Activated naive CD4-positive, alpha-beta T cell treated with anti-CD3 and anti-CD28 coated beads, Interleukin-2, amount 50 U/mL, for 72 hours (primary cell): ENCODE measurements around the gene LDLRAD3. TPM values are rescaled to one million over a fixed set of nuclear protein-coding genes. Genes with fewer than 3 reads are reported as not detected.
A peak's percentile ranks its signal among the peaks of the same experiment; 100 is the strongest.

Source experiments
- ATAC-seq, 2 donors: fragments of 150-1000 bp; cut with Tn5 transposase; 2 replicates each; pipeline ENCODE4 v1.10.0; 2021; ENCODE audit warnings: mild to moderate bottlenecking in 2 of 2, moderate library complexity in 2 of 2
- DNase-seq, 2 donors: peaks; one replicate each; pipeline ENCODE4 v3.0.0; 2021 to 2022; ENCODE audit warnings: low spot score in 2 of 2
- H3K27ac Mint-ChIP-seq, 2 donors: one replicate each; pipeline ENCODE4 v1.8.0; 2022; ENCODE audit warnings: mild to moderate bottlenecking in 2 of 2, mixed read lengths in 2 of 2
- H3K36me3 Mint-ChIP-seq, 2 donors: one replicate each; pipeline ENCODE4 v1.8.0; 2022; ENCODE audit warnings: mixed read lengths in 2 of 2
- H3K9me3 Mint-ChIP-seq, 2 donors: one replicate each; pipeline ENCODE4 v1.8.0; 2022; ENCODE audit warnings: mixed read lengths in 2 of 2
- total RNA-seq, 2 donors: library from RNA; stranded (reverse); gene quantifications; one replicate each; pipeline ENCODE4 v1.2.3, GENCODE V29; 2022

Gene LDLRAD3
- total RNA-seq, 2 donors from 2014 or later: 0.27 to 0.82 TPM

DNA sequence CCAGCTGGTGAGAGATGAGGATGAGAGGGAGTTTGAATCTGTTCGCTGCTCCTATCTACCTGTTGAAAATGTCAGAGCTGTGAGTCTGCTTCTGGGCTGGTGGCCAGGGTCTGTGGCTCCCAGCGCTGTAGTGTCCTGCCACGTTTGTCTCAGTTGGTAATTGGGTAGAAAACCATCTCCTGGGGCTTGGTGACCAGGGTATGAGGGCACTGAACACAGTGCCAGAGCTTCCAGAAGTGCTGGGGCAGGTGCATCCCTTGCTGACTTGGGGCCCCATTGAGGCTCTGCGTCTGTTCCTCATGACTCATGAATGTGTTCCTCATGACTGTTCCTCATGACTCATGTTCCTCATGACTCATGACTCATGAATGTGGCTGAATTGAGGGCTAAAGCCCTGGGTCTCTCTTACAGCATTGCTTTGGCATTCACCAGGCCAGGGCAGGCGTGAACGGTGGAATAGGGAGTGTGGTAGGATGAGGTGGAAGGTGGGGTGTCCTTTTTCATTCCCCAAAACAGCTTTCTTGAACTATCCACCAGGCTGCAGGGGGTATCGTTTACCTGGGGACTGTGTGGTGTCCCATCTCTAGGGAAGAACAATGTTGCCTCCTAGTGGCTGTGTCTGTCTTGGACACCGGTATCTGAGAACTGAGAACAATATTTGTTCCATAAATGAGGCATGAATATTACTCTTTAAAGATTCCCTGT, 205.8 kb downstream of the LDLRAD3 start:
- Mint-ChIP-seq H3K36me3 (no peaks in the 10 kb centered on the region), H3K9me3 (peaks cover 0 to 4% of the 10 kb centered on the region in 2 donors), H3K27ac (peak overlapping the region in 1 of 2 donors; percentile 1)
- ATAC-seq (peak; percentile 98 to 100), DNase-seq (peak; percentile 47 to 56)

DNA sequence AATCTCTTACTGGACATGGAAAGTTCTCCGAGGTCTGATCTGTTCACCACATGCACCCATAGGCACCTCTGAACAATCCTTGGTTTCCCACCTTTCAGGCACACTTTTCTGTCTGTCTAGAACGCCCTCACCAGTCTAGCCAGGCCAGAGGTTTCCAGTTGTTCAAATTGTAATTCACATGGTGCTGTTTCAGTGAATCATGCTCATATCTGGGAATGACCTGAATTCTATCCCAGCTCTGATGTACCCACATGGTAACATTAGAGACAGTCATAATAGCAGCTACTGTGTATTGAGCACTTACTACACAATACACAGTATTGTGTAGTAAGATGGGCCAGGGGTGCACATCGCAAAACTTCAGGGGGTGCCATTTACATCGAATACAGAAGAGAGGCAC, 207.1 kb downstream of the LDLRAD3 start:
- Mint-ChIP-seq H3K9me3 (peaks cover 0 to 4% of the 10 kb centered on the region in 2 donors), H3K36me3 (no peaks in the 10 kb centered on the region), H3K27ac (no peak overlapping the region)
- DNase-seq: no peak
- no peak for ATAC-seq

DNA sequence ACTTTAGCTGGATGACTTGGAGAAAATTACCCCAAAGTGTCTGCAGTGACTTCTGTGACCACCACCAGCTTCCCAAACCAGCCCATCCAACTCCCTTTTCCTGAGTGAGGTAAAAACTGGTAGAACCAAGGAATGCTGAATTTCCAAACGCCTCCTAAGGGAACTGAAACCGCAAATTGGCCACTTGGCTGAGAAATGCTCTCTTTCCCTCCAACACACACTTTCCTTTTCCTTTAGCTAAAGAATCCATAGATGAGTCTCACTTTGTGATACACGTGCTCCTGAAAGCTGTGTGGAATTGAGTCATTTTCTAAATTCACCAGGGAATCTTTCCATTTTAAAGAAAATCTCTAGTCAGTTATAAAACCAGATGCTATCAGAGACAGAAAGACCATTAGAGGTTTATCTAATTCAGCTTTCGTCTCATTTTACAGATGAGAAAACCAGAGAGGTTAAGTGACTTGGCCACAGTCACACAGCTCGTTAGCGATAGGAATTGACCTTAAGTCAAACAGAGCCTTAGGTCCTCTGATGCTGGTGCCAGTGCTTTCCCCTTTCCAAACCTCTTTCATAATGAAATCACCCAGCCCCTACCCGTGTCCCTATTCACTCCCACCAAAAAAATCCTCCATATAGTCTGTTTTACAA, 208.2 kb downstream of the LDLRAD3 start:
- Mint-ChIP-seq H3K36me3 (no peaks in the 10 kb centered on the region), H3K27ac (no peak overlapping the region), H3K9me3 (peaks cover 0 to 4% of the 10 kb centered on the region in 2 donors)
- no peak for ATAC-seq
- DNase-seq: no peak

DNA sequence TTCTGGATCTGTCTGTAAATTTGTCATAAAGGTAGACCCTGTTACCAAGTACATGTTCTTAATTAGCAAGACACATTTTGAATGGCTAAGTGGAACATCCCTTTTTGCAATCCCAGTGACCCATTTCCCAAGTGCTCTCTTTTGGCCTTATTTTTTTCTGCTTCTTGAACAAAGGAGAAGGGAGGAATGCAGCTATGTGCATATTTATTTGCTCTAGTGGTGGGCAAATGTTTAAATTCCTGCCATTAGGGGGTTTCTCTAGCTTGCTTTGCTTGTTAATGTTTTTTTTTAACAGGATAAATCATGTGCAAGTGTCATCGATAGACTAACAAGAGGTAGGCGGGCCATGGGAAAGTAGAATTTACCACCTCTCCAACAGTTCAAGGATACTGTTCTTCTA, 209.7 kb downstream of the LDLRAD3 start:
- DNase-seq (no peak), ATAC-seq (no peak)
- H3K9me3 Mint-ChIP-seq: peaks cover 0 to 4% of the 10 kb centered on the region in 2 donors
- H3K36me3 Mint-ChIP-seq: no peaks in the 10 kb centered on the region
- no peak overlapping the region for H3K27ac Mint-ChIP-seq

DNA sequence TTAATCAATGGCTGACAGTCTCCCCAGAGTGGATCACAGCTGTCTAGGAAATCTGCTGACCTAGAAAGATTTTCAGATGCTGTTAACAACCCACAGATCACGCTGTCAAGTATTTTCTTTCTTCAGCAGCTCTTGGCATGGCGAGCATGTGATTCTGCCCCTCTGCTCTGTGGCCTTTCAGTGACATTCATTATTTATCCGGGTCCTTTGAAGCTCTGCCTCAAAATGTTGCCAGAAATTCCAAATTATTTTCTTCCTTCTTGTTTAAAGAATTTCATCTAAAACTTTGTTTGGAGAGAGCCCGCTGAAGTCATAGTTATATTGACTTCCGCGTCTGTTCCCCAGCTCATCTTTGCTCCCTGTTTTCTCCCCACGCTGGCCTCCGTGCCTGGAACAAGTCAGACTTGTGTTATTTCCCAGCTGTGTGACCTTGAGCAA, 211.3 kb downstream of the LDLRAD3 start:
- ATAC-seq (no peak), DNase-seq (no peak)
- no peak overlapping the region for H3K27ac Mint-ChIP-seq
- no peaks in the 10 kb centered on the region for H3K36me3 Mint-ChIP-seq
- peaks cover 0 to 4% of the 10 kb centered on the region in 2 donors for H3K9me3 Mint-ChIP-seq

DNA sequence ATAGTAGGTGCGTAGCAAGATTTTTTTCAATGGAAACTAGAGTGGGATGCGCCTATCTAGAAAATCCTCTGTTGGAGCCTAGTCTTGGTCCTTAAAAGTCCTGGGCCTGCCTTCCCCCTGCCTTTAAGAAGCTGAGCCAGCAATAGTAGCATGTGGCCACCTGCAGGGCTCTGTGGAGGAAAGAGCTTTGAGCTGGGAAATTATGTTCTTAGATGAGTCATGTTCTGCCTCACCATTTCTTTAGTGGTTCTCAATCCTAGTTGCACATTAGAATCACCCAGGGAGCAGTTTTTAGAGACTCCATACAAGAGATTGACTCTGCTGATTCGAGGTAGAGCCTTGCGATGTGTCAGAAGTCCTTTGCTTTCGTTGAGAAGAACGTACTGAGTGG, 211.9 kb downstream of the LDLRAD3 start:
- H3K36me3 Mint-ChIP-seq: no peaks in the 10 kb centered on the region
- no peak for ATAC-seq
- H3K9me3 Mint-ChIP-seq: peaks cover 0 to 4% of the 10 kb centered on the region in 2 donors
- H3K27ac Mint-ChIP-seq: no peak overlapping the region
- no peak for DNase-seq

DNA sequence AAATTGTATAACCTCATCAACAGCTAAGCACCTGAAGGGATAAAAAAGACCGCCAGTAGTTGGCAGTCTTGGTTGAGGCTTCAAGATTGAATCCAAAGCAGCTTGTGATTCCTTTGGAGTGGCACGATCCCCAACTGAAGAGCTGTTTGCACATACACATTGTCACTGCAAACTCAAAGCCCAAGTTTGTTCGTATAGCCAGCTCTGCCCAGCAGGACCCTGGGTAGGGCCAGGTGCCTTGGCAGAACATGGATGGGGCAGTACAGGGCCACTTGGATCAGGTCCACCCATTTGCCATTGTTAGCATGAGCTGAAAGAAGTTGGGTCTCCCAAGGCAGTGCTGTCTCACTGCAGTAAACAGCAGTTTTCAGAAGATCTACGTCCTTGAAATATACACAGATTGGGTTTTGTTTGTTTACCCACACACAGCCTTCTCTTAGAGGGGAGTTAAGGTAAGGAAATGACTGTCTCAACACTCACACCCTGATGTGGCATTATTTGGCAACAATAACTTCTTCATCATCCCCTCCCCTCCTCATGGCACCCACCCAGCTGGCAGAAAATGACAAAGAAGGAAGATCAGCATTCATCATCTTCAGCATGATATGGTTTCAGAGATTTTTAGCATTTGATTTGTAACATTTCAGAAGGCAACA, 212.4 kb downstream of the LDLRAD3 start:
- DNase-seq (no peak), ATAC-seq (no peak)
- Mint-ChIP-seq H3K9me3 (peaks cover 0 to 4% of the 10 kb centered on the region in 2 donors), H3K27ac (no peak overlapping the region), H3K36me3 (no peaks in the 10 kb centered on the region)

DNA sequence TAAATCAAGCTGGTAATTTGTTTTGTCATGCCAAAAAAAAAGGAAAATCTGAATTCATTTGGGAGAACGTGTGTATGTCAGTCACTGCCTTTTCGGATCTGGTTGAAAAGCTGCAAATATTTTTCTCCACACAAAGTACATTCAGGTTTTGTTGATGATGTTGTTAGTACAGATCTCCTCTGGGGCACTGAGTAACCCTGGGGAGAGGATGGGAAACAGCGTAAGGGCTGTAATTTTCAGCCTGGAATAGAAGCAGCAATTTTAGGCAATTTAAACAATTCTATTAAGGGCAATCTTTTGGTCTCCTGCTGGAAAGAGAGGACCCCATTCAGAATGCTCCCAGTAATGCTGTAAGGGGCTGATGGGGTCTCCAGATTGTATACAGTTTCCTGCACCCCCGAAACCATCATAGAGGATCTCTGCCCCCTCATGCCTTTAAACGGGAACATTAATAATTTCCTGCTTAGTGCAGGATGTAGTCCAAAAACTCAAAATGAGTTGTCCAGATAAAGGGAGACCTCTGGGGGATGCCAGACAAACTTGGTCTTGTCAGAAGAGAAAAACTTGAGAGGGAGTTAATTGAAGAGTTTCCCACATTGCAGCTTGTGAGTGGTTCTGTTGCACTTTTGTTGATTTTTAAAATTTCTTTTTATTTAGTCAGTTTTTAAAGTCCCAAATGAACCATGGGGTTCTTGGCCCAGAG, 213.1 kb downstream of the LDLRAD3 start:
- ATAC-seq: no peak
- Mint-ChIP-seq H3K36me3 (no peaks in the 10 kb centered on the region), H3K27ac (no peak overlapping the region), H3K9me3 (no peaks in the 10 kb centered on the region)
- no peak for DNase-seq

DNA sequence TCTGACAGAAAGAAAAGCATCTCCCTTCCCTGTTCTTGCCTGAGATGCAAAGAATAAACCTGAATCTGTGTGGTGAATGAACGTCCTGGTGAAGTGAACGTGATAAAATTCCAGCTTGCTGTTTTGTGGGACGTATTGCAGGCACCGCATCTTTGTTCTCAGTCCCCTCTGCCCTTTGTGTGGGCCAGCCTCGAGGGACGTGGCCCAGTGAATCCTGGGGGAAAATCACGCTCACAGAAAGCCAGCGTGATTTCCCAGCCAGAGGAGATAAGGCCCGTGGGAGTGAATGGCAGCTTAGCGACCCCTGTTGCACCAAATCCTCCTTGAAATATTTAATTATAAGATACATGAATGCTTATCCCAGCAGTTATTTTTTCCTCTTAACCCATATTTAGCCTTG, 216.2 kb downstream of the LDLRAD3 start:
- ATAC-seq (no peak), DNase-seq (no peak)
- no peak overlapping the region for H3K27ac Mint-ChIP-seq
- no peaks in the 10 kb centered on the region for H3K36me3 Mint-ChIP-seq
- no peaks in the 10 kb centered on the region for H3K9me3 Mint-ChIP-seq

DNA sequence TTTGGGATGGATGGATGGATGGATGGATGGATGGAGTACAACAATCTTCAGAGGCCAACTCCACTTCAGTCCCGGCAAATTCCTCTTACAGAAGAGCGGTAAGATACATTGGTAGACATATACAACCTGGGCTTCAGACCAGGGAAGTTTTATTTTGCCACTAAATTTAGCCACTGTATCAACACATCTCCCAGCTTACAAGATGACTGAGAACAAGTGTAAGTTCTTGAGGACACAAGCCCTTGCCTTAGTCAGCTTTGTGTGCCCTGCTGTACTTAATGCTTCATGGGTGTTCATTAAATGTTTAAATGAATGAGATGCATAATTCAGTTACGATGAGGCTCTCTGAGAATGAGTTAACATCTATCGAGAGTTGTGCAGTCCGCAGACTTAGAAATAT, 217.7 kb downstream of the LDLRAD3 start:
- ATAC-seq: no peak
- H3K9me3 Mint-ChIP-seq: no peaks in the 10 kb centered on the region
- no peak overlapping the region for H3K27ac Mint-ChIP-seq
- no peaks in the 10 kb centered on the region for H3K36me3 Mint-ChIP-seq
- DNase-seq: no peak

DNA sequence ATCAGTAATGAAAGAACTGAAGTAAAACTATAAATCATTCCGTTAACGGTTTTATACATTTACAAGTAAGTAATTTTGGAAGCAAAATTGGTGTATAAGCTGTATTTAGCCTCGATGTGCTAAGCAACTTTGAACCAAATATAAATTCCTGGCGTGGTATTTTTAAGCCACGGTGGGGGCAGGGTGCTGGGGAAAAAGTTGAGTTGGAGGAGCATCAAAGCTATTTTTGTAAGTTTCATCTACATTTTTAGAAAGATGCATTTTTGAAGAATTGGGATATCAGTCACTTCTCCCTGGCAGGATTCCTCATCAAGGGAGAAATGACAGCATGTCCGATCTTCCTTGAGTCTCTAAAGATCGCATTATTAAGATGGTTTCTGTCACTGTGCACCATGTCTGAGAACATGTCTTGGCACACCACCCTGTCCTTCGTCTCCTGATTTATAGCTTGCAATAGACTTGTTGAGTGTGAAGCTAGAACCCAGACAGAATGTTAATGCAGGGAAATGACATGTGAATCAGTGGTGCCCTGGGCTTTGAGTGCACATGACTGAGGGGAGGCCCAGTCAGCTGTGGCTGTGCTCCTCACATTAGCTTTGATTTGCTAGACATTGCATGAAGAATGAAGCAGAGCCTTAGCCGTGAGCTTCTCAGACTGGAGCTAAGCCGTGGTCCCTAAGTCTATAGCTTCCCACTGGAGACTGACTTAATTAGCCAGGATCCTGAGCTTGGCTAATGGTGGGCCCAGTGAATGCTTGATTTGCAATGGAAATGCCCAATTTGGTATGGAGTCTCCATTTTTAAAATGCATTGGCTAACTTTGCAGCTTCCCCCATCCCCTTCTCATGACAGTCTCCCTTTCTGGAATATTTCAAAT, 218.4 kb downstream of the LDLRAD3 start:
- ATAC-seq (no peak), DNase-seq (no peak)
- H3K27ac Mint-ChIP-seq: no peak overlapping the region
- H3K9me3 Mint-ChIP-seq: no peaks in the 10 kb centered on the region
- H3K36me3 Mint-ChIP-seq: no peaks in the 10 kb centered on the region

DNA sequence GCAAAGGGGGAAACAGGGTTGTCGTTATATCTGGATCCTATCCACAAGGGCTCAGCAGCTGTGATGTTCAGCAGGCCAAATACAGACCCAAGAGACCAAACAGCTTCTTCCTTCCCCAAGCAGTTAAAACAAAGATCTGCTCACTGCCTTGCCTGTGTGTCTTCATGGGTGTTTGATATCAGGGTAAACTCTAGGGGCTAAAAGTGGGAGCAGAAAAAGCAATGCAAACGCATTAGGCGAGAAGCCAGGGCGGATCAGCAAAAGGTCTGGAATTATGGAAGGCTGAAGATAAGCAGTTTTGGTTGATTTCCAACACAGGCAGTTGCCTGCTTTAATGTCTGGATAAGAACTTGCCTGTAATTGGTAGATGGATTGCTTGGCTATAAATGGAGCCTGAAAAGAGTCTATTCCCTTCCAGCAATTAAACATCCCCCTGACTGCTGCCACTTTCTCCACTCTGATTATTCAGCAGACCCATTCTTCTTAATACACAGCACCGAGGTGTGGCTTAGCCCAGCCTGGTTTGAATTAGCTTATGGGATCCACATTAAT, 219.1 kb downstream of the LDLRAD3 start:
- H3K36me3 Mint-ChIP-seq: no peaks in the 10 kb centered on the region
- no peak overlapping the region for H3K27ac Mint-ChIP-seq
- no peaks in the 10 kb centered on the region for H3K9me3 Mint-ChIP-seq
- DNase-seq (no peak), ATAC-seq (no peak)

DNA sequence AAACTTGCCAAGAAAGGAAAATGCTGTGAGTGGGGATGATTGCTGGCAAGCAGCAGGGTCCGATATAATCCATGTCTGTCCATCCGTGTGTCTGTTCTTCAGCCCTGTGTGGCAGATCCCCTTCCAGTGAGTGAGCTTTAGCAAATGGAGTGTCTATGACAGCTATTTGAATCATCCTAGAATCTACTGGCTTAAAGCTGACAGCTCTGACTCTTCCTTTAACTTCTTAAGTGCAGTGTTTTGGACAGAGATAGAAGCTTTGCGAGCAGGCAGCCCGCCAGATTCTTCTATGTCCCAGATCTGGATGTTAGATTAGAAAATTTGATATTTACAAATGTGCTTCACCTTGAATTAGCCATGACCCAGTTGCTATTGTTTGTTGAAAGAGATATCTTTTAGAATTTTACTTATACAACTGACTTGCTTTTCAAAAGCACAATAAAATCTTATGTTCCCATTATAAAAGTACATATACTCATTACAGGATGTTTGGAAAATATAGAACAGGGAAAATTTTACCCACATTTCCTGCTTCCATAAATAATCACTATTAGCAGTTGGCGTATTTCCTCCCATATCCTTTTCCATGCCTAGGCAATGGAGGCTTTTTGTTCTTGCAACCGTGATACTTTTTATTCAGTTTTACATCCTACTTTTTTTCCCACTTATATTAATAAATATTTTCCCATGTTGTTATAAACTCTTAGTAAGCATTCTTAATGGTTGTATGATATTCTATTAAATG, 220.8 kb downstream of the LDLRAD3 start:
- ATAC-seq (no peak), DNase-seq (no peak)
- no peaks in the 10 kb centered on the region for H3K36me3 Mint-ChIP-seq
- no peak overlapping the region for H3K27ac Mint-ChIP-seq
- no peaks in the 10 kb centered on the region for H3K9me3 Mint-ChIP-seq

DNA sequence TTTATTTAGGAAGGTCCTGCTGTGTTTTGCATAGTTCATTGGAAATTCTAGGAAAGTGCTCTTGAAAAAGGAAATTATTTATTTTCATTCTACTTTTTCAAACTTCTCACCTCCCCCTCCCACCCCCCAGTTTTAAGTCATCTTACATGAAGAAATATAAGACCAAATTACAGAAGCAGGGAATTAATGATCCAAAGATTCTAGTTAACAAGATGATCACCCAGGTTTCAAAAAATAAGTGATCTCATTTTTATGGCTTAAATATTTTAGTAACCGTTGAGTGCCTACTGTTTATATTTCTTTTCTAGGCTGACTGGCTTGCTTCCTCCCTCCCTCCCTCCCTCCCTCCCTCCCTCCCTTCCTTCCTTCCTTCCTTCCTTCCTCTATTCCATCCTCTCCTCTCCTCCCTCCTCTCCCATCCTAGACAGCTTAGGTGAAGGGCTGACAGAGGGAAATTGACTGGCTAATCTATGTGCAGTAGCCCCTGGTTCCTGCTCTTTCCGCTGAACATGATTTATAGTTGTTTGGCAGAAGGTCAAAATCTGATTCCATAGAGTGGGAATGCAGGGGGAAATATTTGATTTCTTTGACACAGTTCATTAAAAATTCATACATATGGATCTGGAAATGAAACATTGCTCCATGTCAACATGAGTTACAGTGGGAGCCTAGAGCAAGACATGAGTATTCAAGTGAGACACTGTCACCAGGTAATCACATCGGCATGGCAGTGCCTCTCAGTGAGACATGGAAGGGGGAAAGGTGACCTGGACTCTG, 221.9 kb downstream of the LDLRAD3 start:
- H3K36me3 Mint-ChIP-seq: no peaks in the 10 kb centered on the region
- ATAC-seq (no peak), DNase-seq (no peak)
- H3K9me3 Mint-ChIP-seq: no peaks in the 10 kb centered on the region
- no peak overlapping the region for H3K27ac Mint-ChIP-seq

DNA sequence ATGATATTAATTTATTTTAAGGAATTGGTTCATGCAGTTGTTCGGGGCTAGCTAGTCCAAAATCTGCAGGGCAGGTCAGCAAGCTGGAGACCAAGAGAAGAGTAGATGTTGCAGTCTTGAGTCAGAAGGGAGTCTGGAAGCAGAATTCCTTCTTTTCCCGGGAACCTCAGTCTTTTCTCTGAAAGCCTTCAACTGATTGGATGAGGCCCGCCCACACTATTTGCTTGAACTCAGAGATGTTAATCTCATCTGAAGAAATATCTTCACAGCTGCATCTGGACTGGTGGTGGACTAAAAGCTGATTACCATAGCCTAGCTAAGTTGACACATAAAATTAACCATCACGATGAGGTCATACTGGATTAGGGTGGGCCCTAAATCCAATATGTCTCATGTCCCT, 223.2 kb downstream of the LDLRAD3 start:
- Mint-ChIP-seq H3K36me3 (no peaks in the 10 kb centered on the region), H3K27ac (no peak overlapping the region), H3K9me3 (no peaks in the 10 kb centered on the region)
- DNase-seq: no peak
- no peak for ATAC-seq
